GM12872 (cell line): Measurements from ENCODE around the gene DUSP6.

Experiments used
- TF ChIP-seq, protein P1 (sequence below): IDR thresholded peaks from 3 replicates; pipeline ENCODE4 v1.5.1; 2011; ENCODE audit warnings: low read depth, mild to moderate bottlenecking, low read length, moderate library complexity; ENCODE audit not compliant: insufficient read depth

Gene DUSP6

DNA sequence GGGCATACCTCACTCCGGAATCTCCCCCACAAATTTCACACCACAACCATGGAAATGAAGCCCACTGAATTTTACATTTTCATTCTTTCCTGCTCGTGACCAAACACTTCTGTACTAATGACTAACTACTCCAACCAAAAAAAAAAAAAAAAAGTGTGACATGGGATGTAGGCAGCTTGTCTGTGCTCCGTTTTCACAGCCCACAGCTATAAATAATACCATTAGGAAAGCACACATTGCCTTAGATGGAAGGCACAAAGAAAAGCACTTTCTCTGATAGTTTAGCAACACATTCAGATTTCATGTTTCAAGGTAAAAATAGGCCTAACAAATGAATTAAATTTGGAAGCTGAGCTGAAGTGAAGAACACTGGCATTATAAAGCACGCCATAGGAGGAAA, 42.5 kb downstream of the DUSP6 start:
- TF ChIP-seq, protein P1, sequence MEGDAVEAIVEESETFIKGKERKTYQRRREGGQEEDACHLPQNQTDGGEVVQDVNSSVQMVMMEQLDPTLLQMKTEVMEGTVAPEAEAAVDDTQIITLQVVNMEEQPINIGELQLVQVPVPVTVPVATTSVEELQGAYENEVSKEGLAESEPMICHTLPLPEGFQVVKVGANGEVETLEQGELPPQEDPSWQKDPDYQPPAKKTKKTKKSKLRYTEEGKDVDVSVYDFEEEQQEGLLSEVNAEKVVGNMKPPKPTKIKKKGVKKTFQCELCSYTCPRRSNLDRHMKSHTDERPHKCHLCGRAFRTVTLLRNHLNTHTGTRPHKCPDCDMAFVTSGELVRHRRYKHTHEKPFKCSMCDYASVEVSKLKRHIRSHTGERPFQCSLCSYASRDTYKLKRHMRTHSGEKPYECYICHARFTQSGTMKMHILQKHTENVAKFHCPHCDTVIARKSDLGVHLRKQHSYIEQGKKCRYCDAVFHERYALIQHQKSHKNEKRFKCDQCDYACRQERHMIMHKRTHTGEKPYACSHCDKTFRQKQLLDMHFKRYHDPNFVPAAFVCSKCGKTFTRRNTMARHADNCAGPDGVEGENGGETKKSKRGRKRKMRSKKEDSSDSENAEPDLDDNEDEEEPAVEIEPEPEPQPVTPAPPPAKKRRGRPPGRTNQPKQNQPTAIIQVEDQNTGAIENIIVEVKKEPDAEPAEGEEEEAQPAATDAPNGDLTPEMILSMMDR = no peak

DNA sequence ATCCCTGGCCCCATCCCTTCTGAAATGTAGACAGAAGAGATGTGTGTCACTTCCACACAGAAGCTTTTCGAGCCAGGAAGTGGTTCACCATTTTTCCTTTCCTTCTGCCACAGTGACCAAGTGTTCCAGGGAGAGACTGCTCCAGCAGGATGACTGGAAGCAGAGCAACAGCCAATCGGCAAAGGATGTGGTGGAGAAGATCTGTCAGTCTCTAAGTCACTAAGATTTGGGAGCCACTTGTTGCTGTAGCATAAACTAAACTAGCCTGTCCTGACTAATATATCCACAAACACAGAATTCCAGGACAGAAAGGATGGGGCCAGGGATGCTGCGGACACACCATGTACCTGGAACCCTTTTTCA, 42.9 kb downstream of the DUSP6 start:
- TF ChIP-seq, protein P1 = no peak

DNA sequence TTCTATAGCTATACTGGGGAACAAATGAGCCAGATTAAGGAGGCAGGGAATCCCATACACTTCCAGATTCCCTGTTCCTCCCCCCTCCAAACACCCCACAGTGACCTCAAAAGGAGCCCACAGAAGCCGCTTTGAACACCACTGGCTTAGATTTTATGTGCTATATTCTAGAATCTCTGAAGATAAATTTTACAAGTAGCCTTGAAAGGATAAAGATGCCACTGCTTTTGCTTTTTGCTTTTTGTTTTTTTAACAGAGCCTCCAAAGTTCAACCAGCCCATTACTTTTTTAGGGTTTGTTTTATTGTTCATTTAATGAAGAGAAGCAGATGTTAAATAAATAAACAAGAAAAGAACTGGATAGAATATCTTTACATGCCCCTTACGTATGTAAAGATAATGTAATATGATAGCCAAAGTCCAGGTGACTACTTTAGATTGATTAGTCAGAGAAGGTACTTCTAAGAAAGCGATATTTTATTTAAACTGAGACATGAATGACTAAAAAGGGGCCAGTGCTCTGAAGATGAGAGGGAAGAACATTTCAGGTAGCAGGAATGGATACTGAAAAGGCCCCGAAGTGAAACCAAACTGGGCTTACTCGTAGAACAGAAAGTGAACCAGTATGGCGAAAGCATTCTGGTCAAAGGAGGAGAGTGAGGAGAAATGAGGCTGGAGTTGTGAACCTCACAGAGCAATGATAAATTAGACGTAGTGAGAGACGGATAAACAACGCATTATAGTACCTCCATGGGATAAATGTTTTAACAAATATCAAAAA, 44.6 kb downstream of the DUSP6 start:
- TF ChIP-seq, protein P1 = no peak

DNA sequence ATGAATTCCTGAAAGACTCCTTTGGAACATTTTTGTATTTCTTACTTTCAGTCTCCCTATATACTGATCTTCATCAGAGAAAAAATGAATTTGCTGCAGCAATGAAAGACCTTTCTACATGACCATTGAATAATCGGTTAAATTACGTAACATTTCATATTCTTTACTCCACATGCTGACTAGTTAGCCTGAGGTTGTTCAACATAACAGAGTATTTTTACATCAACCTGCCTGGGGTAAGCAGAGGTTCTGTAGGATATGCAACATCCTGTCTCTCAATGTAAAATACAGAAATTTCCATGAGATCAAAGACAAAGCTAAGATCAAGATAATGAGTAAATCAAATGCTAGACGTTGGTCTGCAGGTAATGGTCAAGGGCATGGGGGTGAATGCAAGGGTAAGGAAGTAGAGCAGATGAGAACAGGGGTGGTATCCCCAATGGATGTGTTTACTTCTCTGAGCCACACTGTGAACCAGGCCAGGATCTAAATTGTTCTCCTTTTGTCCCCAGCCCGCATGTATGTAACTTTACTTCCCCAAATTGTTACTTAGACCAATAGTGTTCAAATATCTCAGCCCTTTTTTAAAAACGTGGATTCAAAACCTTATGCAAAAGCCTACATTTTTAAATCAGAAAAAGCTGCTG, 45.4 kb downstream of the DUSP6 start:
- TF ChIP-seq, protein P1 = no peak

DNA sequence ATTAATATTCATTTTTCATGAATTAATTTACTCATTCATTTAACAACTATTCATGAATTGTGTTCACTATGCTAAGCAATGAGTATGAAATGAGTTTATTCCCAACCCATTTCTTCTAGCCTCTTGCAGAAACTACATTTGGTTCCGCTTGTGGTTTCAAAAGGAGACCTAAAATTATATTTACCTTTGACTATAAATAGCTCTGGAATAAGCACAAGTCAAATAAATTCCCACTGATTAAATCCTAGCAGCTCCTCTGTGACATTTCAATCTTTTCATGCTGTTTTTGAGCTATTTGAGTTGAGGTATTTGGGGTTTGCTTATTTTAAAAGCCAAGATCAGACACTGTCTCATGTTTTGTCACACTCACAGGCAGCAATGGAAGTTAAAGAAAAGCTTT, 46.9 kb downstream of the DUSP6 start:
- TF ChIP-seq, protein P1 = no peak

DNA sequence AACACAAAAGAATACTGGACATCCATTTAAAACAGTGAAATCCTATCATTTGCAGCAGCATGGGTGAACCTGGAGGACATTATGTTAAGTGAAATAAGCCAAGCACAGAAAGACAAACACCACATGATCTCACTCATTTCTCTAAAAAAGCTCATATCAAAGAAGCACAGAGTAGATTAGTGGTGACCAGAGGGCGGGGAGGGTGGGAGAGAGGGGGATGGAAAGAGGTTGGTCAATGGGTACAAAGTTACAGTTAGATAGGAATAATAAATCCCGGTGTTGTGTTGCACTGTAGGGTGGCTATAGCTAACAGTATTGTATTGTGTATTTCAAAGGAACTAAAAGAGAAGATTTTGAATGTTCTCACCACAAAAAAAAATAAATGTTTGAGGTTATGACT, 52.4 kb downstream of the DUSP6 start:
- TF ChIP-seq, protein P1 = no peak

DNA sequence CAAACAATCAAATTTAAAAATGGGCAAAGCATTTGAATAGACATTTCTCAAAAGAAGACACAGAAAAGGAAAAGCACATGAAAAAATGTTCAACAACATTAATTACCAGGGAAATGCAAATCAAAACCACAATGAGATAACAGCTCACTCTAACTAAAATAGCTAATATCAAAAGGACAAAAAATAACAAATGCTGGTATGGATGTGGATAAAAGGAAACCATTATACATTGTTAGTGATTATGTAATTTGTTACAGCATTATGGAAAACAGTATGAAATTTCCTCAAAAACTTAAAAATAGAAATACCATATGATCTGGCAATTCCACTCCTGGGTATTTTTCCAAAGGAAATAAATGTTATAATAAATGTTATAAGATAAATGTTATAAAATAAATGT, 52.9 kb downstream of the DUSP6 start:
- TF ChIP-seq, protein P1 = no peak
